GM03348 (cell line): ENCODE measurements around the gene RPL36AL.
"Not testable (repeated sequence)": the region's sequence is repeated elsewhere in the genome, so short reads cannot be mapped to it uniquely, and the experiment has no call there.

ENCODE experiments used
- DNase-seq: peaks from one replicate; pipeline ENCODE4 v3.0.0; 2012; ENCODE audit warnings: low spot score

Gene RPL36AL

DNA sequence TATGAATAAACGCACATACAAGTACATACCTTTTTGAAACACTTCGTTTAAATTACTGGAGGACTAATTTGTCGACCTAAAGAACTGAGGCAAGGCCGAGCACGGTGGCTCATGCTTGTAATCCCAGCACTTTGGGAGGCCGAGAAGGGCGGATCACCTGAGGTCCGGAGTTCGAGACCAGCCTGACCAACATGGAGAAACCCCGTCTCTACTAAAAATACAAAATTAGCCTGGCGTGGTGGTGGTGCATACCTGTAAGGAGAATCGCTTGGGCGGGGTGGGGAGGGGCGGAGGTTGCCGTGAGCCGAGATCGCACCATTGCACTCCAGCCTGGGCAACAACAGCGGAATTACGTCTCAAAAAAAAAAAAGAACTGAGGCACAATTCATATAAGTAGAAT lies 1.2 kb downstream of the RPL36AL start:
- DNase-seq, result not testable (repeated sequence)

DNA sequence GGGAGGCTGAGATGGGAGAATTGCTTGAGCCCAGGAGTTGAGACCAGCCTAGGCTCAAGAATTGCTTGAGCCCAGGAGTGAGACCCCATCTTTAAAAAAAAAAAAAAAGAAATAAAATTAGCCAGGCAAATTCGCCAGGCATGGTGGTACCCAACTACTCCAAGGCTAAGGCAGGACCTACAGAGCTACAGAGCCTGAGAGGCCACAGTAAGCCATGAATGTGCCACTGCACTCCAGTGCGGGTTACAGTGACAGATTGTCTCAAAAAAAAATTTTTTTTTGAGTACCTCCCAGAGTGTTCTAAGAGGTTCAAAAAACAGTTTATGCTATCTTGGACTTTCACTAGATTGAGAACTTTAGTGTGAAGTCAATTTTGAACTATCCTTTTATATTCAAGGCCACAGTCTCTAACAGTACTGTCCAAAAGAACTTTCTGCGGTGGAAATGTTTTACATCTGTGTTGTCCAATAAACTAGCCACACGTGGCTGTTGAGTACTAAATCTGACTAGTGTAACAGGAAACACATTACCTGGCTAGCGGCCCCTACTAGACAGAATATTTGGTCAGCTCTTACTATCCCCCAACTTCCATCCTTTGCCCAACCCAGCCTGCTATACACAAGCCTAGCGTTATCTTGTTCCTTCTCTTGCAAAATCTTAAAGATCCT lies 2.4 kb downstream of the RPL36AL start:
- no peak for DNase-seq

DNA sequence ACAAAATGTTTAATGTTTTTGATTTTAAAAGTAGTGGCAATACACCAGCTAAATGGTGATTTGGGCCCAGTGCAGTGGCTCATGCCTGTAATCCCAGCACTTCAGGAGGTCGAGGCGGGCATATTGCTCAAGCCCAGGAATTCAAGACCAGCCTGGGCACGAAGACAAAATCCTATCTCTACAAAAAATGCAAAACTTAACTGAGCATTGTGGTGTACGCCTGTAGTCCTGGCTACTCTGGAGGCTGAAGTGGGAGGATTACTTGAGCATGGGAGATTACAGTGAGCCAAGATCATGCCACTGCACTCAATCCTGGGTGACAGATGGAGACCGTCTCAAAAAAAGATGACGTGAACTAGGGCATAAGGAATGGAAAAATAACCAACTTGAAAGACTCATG lies 4.7 kb downstream of the RPL36AL start:
- no peak for DNase-seq

- no peak for DNase-seq
Measured at GRCh38 chr14:49614196-49614595, 6.2 kb downstream of the RPL36AL start.

DNA sequence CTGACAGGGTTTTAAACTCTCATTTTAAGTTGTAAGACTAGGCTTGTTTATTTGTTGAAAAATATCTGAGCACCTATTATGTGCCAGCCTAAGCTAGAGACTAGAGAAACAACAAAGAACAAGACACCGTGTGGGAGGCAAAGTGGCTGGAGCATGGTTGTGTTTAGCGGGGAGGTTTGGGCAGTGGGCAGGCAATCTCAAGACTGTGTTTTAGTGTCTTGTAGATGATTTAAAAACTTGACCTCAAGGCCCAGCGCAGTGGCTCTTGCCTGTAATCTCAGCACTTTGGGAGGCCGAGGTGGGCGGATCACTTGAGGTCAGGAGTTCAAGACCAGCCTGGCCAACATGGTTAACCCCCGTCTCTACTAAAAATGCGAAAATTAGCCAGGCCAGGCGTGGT lies 7.8 kb downstream of the RPL36AL start:
- DNase-seq, result no peak

GRCh38 chr14:49612251-49612650 lies 8.2 kb downstream of the RPL36AL start:
- no peak for DNase-seq

- DNase-seq, result no peak
Measured at GRCh38 chr14:49607583-49607982, 12.8 kb downstream of the RPL36AL start.

DNA sequence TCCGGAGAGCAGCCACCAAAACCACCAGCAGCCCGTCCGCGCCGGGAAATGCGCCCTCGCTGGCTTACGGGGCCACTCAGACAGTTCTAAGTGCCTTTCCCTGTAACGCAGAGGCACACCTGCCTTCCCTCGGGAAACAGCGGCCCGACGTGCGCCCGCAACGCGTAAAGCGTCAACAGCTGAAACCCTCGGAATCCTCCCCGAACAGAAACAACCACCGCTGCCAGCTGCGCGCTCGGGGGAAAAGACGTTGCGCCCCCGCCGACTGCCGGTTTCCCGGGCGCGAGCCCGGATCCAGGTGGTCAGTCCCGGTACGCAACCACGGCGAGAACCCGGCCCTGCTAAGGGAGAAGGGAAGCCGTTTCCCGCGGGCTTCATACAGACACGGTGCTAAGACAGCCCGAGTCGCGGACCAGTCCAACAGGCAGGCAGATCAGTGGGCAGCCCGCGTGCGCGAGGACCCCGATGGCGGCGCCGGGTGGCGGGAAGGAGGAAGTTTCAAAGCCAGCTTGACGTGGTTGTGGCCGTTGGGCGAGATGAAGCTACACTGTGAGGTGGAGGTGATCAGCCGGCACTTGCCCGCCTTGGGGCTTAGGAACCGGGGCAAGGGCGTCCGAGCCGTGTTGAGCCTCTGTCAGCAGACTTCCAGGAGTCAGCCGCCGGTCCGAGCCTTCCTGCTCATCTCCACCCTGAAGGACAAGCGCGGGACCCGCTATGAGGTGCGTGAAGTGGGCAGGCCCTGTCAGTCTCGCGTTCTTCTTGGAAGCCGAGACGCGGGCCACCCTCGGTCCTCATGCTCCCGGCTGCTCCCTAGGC lies 21.7 kb downstream of the RPL36AL start, which contains the start of gene LRR1:
Gene LRR1 (plus strand): TSS at position 456 of the 816 bp plus-strand sequence. CDS start 81 bp downstream, at position 537.
- peak; percentile 87 for DNase-seq

DNA sequence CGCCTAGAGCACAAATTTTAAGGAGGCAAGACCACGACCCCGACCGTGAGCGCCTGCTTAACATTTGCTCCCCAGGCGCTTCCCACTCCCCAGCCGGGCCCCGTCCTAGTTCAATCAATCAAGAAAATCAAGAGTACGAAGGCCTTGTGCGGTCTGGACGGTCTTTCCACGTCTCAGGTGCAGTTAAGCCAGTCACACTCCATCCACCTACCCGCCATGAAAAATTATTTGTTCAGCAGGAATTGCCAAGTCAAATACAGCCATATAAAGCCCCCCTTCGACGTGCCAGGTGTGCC lies 22.3 kb downstream of the RPL36AL start:
- peak; percentile 12 for DNase-seq

GRCh38 chr14:49594347-49595091 lies 25.9 kb downstream of the RPL36AL start:
- peak; percentile 16 for DNase-seq

GRCh38 chr14:49593016-49593415 lies 27.4 kb downstream of the RPL36AL start:
- no peak for DNase-seq

DNA sequence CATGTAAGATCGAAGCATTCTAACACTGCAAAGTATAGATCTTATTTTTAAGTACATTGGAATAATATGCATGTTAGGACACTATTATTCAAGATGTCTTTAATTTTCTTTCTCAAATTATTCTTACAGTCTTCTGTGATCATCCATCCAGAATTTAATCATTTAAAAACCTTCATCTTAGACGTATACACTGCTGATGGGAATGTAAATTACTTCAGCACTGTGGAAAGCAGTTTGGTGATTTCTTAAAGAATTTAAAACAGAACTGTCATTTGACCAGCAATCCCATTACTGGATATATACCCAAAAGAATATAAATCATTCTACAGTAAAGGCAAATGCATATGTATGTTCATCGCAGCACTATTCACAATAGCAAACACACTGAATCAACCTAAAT lies 31.0 kb downstream of the RPL36AL start:
- no peak for DNase-seq

DNA sequence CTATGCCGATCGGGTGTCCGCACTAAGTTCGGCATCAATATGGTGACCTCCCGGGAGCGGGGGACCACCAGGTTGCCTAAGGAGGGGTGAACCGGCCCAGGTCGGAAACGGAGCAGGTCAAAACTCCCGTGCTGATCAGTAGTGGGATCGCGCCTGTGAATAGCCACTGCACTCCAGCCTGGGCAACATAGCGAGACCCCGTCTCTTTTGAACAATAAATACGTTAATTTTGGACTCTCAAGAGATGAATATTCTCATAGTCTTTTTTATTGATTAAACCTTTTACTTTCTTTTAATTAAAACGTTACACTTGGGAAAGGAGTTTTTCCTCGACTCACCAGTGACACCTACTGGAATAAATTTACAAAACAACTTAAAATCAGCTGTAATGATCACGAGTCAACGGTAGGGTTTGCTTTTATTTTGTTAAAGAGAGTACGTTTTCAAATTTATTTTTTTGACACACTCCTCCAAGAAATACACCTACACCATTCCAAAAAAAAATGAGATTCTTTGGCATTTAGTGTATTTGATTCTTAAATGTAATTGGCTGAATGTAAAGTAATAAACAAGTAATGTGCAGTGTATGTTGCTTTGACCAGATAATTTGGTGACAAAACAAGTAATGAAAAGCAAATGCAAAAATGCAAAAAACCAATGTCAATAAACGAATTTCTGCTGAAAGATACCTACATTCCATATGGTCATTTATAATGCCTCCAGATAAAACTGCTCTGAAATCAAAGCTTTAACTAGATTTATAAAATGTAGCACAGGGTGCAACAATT lies 33.6 kb downstream of the RPL36AL start:
- DNase-seq, result peak; percentile 65

DNA sequence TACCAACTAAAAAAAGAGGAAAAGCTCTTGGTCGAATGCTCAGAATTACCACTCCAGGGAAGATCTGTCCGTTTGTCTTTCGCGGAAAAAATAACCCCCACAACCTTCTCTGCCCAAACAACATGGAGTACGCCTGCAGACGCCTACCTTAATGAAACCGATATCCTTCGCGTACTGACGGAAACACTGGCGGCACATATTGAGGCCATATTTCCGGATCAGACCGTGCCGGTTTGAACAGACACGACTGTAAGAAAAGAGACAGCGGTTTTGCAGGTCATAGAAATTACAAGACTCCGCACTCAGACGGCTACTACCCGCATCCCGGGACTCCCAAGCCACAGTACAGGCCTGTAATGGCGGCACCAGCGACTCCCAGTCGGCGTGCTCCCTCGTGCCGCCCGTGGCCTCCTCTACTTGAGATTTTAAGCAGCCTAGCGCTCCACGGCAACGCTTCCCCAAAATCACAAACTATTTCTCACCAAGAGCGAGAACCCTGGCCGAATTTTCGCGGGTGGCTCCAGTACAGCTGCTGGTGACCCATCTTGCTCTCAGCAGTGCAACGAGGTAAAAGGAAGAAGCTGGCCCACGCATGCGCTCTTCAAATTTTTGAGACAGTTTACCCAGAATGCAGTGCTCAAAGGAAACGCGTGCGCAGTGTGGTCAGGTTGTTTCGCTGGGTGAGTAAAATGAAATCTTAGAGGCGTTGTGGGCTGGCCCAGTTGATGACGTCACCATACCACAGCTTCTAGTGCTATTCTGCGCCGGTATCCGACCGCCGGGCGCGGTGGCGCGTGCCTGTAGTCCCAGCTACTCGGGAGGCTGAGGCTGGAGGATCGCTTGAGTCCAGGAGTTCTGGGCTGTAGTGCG lies 34.4 kb downstream of the RPL36AL start, which contains the start of gene RPS29:
Gene RPS29 (minus strand): TSS at position 578 of the 870 bp plus-strand sequence. CDS start 34 bp downstream, at position 544.
- DNase-seq, result peak; percentile 96

GRCh38 chr14:49584981-49585640 lies 35.3 kb downstream of the RPL36AL start:
- DNase-seq, result not testable (repeated sequence)

GRCh38 chr14:49584058-49584457 lies 36.4 kb downstream of the RPL36AL start:
- no peak for DNase-seq

GRCh38 chr14:49583629-49584028 lies 36.8 kb downstream of the RPL36AL start:
- DNase-seq, result no peak

GRCh38 chr14:49582113-49582977 lies 38.1 kb downstream of the RPL36AL start:
- no peak for DNase-seq
